ENCODE measurements around the gene PFKL.

PFKL gene

DNA sequence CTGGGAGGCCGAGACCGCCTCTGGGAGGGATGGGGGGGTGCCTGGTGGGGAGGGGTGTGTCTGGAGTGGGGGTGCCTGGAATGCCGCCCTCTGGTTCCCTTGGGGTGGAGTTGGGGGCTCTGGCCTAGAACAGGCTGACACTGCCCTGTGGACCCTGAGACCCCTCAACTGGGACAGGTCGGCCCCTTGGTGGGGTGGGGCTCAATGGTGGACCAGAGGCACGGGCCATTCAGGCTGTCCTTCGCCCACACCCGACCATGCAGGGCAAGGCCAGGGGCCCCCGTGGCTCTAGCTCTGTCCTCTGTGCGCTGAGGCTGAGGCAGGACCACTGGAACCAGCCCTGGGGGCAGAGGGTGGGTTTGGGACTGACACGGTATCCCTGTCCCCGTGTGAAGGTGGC is 14.7 kb downstream of the PFKL start:
- DNase-seq = no peak

DNA sequence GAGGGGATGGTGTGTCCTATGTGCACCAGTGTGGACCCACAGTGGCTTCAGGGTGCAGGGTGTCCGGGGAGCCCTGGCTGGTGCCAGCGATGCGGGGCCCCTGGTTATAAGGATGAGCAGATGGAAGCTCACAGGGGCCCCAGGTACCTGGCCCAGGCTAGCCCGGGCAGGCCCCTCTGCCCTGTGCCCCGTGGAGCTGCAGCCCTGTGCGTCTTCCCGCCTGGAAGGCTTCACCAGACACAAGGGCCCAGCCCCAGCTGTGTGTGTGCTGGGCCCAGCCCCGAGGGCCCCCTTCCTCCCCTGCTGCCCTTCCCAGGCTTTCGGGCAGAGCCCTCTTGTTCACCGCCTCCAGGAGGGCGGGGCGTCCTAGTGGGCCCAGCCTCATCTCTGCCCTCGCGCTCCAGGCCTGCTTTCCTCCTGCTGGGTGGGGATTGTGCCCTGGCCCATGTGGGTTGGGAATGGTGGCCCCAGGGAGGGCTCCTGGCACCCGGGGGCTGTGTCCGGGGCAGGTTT is 15.9 kb downstream of the PFKL start:
- DNase-seq = no peak

DNA sequence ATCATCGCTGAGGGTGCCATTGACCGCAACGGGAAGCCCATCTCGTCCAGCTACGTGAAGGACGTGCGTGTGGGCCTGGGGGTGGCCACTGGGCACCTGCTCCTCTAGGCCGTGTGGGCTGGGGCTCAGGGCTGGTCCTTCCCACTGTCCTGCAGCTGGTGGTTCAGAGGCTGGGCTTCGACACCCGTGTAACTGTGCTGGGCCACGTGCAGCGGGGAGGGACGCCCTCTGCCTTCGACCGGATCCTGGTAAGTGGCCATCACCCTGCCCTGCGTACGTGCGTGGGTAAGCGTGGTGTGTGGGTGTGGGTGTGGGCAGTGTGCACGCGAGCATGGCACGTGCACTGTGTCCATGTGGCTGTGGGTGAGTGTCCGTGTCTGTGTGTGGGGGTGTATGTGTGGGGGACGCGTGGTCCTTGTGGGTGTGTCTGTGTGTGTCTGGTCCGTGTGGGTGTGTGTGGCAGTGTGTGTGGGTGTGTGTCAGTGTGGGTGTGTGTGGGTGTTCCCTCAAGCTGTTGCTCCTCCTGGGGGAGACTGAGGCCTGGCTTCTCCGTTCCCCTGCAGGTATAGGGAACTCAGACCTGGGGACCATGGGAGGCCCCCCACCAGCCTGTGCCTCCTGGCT is 16.5 kb downstream of the PFKL start:
- no peak for DNase-seq

DNA sequence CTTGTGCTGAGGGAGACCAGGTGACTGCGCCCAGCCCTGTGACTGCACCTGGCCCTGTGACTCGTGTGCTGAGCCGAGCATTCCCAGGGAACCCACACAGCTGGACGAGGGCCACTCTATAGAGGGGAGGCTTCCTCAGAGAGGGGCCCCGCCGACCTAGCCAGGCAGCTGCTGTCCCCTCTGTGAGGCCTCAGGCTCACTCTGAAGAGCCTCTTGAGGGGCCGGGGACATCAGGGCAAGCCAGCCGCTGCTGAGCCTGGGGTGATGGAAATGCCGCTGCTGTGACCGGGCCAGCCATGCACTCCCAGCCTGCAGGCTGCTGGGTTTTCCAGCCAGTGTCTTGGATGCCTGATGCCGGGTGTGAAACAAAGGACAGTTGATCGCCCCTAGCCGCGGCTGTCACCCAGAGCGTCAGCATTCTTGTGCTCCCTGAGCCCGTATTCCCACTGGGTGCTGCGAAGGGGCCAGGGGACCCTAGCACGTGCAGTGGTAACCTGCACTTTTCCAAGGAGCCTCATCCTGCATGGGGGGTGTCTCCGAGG is 17.5 kb downstream of the PFKL start:
- no peak for DNase-seq

DNA sequence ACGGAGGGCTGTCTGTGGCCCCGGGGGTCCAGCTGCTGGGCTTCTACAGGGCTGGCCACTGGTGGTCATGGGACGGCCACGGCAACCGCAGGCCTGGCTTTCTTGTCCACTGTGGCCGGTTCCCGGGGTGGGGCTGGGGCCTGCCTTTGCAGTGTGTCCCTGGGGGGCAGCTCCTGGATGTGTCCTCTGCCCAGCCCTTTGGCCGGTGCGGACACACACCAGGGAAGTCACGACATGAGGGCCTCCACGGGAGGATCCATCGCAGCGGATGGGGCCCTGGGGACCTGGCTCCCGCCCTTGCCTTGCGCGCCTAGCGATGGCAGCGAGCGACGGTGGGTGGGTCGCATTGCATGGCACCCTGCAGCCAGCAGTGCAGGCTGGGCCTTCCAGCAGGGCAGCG is 18.0 kb downstream of the PFKL start:
- no peak for DNase-seq

DNA sequence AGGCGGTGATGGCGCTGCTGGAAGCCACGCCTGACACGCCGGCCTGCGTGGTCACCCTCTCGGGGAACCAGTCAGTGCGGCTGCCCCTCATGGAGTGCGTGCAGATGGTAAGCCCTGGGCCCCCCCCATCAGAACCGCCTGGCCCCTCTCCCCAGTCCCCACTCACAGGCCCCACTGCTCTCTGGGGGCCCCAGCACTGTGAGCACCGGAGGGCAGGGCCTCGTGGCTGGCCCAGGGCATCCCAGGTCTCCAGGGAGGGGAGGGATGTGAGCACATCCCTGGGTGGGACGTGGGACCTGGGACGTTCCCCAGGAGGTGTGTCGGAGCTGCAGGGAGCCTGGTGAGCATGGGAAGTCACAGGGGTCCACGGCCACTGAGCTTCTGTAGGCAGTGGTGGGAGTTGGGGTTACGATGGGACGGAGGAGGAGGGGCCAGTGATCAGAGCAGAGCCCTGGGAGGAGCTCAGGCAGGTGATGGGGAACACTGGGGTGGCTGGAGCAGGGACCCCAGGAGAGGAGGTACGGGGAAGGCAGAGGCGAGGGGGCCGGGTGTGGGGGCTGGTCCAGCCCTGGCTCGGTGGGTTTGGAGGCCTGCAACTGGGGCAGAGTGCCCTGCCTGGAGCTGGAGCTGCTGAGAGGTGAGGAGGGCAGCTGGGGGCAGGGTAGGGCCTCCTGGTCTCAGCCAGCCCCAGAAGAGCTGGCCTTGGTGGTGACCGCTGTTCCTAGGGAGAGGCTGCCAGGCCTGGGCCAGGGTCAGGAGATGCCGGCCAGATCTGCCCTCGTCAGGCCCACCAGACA is 18.8 kb downstream of the PFKL start:
- no peak for DNase-seq

DNA sequence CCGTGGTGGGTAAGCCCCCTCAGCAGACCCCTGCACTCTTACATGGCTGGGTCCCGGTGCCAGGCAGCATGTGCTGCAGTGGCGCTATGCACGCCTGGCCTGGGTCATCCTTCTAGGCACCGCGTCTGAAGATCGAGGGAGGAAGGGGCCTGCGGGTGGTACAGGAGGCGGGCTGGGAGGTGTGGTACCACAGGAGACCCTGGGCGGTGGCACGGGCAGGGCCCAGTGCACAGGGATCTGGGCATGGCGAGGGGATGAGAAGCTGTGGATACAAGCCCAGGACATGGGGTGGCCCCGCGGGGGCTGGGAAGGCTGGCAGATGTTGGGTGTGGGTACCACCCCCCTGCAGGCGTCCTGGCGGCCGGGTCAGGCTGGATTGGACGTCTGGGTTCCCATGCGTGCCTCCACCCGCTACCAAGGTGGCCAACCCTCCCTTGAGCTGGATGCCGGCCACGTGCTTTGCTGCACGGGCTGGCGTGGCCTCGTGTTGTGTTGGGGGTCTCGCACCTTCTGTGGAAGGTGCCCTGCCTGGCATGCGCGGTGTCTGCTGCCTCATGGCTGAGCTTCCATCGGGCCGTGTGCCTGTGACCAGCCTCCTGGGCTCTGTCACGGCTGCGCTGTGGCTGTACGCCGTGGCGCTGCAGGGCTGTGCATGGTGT is 19.7 kb downstream of the PFKL start:
- no peak for DNase-seq

DNA sequence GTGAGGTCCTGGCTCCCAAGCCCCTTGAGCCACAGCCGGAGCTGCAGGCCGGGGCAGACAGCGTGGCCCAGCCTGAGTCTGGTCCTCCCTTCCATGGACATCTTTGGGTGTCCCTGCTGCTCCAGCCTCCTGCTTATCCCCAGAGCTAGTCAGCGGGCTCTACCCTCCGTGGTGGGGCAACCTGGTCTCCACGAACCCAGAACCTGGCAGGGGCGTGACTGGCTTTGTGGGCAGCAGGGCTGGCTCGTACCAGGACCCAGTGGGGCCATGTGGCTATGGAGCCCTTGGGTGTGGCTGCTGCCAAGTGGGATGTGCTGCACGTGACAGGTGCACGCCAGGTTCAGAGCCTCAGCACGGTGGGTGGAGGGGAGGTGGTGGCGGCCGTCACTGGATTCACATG is 21.0 kb downstream of the PFKL start:
- DNase-seq = no peak

DNA sequence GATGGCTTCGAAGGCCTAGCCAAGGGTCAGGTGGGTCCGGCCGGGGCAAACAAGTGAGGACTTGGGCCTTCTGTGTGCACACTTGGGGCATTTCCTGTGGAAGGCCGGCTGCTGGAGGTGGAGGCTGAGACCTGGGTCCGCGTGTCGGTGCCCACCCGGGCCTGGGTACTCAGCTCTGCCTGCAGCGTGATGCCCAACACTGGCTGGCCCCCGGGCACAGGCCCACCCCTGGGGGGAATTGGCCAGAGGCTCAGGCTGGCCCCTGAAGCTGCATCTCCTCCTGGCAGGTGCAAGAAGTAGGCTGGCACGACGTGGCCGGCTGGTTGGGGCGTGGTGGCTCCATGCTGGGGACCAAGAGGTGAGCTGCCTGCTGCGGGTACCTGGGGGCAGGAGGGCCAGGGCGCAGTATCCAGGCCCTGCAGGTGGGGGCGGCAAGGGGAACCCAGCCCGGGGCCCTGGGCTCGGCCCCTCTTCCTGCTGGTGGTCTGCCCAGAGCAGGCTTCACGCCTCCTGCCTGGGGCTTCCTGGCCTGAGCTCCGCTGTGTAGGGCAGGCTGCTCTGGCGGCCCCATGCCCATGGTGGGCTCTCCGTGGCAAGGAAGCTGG is 22.1 kb downstream of the PFKL start:
- DNase-seq = no peak

DNA sequence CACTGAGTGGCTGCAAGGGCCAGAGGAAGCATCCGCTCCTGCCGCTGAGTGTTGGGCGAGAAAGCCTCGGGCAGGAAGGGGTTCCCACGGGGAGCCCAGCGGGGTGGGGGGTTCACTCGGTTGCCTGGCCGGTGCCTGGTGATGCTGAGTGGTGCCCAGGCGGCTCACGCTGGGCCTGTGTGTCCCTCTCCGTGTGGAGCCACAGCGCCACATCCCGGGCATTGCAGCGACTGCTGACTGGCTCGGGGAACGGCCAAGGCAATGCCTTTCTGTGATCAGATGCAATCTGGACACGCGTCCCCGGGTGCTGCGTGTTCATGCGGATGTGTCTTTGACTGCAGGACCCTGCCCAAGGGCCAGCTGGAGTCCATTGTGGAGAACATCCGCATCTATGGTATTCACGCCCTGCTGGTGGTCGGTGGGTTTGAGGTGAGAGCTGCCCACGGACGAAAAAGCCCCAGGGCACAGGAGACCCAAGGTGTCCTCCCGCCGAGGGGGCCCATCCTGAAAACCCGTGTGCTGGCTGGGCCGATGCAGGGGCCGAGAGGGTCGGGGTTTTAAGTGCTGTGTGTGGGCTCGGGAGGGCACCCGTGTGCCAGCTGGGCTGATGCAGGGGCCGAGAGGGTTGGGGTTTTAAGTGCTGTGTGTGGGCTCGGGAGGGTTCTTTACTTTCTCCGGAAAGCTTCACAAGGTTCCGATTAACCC is 22.9 kb downstream of the PFKL start:
- DNase-seq = no peak

DNA sequence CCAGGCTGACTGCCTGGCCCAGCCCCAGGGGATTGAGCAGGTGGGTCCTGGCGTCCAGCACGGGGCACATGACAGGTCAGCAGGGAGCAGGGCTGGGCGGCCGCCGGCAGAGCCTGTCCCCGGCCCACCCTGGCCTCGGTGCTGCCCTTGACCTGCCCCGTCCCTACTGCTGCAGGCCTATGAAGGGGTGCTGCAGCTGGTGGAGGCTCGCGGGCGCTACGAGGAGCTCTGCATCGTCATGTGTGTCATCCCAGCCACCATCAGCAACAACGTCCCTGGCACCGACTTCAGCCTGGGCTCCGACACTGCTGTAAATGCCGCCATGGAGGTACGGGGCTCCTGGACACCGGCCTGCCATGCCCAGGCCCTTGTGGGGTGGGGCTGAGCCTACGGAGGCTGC is 23.7 kb downstream of the PFKL start:
- no peak for DNase-seq

DNA sequence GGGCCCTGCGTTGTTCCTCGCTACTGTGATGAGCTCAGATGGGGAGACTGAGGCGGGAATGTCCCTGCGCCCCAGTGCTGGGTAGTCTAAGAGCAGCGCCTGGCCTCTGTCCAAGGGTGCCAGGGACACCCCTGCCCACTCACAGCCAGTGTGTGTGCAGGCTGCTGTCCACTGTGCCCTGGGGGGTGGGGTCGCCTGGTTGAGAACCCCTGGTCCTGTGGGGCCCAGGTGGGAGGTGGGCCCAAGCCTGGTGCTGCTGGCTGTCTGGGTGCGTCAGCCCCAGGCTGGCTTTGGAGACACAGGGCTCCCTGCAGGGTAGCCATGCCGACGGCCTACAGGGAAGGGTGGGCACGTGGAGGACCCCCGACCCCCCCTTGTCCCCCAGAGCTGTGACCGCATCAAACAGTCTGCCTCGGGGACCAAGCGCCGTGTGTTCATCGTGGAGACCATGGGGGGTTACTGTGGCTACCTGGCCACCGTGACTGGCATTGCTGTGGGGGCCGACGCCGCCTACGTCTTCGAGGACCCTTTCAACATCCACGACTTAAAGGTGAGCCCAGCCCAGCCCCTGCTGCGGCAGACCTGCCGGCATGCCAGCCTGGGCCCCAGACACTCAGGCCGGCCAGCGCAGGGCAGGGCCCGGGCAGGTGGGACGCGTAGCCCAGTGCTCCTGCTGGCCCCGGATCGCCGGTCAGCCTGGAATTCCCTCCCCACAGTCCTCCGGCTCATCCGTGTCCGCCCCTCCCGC is 24.4 kb downstream of the PFKL start:
- DNase-seq = no peak

DNA sequence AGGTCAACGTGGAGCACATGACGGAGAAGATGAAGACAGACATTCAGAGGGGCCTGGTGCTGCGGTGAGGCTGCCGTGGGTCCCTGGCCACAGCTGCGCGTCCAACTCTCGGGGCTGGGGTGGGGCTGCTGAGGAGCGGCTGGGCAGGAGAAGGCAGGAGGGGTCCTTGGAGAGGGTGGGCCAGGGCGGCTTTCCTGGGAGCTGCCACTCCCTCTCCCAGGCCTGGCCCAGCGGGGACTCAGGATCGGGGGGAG is 24.9 kb downstream of the PFKL start:
- no peak for DNase-seq

DNA sequence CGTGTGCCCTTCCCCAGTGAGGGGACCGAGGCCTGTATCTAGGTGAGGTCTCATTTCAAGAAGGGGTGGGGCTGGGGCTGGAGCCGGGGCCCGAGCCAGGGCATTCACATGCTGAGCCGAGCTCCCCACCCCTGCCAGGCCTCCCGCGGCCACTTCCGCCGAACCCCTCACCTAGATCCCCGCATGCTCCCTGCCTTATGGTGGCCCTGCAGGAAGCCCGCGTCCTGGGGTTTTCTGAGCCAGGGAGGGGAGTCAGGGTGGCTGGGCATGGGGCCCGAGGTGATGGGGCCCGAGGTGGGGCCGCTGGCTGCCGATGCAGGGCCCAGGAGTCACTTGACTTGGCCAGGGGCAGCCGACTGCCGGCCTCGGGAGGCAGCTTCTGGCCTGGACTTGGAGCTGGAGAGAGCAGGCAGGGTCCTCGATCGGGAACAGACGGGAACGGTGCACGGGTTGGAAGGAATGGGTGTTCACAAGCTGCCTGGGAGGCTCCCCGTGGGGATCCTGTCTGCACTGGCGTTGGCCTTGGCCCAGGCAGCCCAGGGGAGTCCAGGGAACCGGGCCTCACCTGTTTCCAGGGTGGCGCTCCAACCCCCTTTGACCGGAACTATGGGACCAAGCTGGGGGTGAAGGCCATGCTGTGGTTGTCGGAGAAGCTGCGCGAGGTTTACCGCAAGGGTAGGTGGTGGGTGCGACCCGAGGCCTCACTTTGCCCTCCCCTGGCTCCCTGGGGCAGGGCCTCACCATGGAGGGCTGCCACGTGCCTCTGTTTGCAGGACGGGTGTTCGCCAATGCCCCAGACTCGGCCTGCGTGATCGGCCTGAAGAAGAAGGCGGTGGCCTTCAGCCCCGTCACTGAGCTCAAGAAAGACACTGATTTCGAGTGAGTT is 25.8 kb downstream of the PFKL start:
- DNase-seq = no peak

DNA sequence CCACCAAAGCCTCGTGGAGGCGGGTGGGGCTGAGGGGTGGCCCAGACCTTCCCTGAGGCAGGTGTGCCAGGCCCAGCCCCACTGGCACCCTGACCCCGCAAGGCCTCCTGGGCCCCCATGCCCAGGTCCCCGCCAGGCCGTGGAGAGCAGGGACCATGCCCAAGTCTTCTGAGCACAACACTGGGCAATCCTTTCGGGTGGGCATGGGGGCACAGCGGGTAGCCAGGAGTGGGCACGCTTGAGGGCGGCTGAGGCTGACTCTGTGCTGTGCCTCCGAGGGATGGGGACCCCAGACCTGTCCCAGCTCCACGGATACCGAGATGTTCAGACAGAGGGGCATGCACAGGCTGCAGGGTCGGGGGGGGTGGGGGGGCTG is 26.4 kb downstream of the PFKL start:
- no peak for DNase-seq

DNA sequence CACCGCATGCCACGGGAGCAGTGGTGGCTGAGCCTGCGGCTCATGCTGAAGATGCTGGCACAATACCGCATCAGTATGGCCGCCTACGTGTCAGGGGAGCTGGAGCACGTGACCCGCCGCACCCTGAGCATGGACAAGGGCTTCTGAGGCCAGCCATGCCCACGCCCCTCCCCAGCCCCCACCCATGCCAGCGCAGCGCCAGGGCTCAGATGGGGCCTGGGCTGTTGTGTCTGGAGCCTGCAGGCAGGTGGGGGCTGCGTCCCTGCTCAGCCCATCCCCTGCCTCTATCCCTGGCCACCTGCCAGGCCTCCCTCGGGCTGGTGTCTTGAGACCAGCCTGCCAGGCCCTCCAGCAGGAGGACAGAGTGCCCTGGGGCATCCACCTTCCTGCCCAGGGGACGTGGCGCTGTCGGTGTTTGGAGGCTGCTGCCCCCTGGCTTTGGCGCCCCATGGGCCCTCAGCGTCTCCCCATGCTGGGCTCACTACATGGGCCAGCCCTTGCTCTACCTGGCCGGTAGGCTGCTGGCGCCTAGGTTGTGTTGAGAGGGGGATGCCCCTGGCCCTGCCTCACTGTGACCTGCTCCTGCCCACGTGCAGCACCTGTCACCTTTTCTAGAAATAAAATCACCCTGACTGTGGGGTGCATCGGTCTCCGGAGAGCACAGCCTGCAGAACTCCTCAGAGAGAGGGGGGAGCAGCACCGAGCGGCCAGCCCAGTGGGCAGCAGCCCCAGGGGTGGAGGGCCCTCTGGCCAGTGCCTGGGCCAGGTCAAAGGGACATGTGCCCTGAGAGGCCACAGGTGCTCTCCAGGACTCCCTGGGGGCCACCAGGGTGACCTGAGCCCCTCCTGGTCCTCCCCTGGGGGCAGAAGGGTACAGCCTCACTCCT is 27.1 kb downstream of the PFKL start:
- no peak for DNase-seq

DNA sequence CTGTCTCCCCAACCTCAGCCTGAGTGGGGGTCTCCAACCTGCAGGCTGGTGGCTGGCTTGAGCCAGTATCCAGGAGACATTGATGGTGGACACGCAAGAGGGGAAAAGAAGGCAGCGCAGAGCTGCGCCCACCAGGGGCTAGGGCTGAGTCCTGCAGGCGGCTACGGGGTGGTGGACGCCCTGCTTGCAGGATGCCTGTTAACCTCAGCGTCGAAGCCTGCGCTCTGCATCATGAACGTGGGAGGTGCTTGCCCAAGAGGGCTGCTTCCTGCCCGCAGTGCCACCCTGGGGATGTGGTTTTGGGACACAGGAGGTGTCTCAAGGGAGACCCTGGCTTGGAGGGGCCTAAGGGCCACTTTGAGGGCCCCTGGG is 27.7 kb downstream of the PFKL start:
- DNase-seq = no peak

DNA sequence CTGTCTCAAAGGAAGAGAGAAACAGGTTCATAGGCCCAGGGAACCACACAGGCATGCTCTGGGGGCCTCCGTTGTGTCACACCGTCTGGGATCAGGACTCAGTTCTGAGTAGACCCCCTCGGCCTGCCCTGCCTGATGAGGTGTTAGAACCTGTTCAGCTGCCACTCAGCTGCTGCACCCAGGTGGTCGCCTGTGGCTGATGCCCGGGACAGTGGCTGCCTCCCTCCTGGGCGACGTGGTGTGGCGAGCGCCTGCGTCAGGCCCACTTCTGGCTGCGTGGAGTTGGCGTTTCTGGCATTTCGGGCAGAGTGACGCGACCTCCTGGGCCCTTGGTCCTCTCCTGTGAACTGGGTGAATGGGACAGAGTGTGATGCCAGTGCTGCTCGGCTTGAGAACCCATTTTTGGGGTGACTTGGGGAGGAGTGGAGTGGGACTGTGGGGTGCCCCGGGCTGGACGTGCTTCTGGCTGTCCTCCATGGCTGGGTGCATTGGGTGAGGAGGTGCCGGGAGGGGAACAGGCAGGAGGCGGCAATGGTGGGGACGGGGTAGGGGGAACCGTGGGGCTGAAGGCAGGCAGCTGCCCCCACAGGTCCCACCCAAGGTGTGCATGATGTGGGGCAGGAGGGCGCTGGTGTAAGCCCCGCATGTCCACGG is 28.5 kb downstream of the PFKL start:
- DNase-seq = no peak

DNA sequence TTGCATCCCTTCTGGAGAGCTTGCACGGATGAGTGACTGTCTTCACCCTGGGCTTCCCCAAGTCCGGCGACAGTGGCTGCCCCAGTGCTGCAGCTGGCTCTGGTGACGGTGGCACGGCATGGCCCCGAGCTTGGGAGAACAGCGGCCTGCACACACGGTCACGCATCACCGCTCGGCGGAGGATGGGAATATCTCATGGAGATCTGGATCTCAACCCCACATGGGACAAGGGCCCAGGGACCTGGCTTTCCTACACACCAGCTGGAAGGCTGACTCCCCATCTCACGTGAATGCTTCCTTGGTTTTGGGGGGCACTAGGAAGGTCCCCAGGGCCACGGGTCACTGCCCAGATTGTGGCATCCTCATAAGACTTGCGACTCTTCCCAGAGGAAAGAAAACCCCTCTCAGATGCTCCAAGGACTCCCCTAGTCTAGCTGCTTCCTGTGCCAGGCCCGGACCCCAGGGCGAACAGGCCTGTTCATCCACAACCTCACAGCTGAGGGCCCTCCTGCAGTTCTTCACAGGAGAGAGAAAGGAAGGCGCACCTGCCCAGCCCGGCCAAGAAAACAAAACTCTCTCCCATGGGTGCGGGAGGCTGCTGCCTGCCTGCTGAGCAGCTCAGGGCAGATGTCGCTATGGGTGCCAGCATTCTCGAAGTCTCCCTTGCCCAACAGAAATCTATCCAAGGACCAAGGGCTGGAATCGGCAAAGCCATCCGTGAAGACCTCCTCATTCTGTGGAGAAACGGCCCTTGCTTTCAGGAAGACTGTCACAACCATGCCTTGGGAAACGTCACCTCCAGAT is 29.4 kb downstream of the PFKL start:
- no peak for DNase-seq
